Progenitor cell of endocrine pancreas (in vitro differentiated cells): Measurements from ENCODE around the gene RSPO4. TPM values are rescaled to one million over a fixed set of nuclear protein-coding genes. Genes with fewer than 3 reads are reported as not detected.
"Not testable (repeated sequence)": the region's sequence is repeated elsewhere in the genome, so short reads cannot be mapped to it uniquely, and the experiment has no call there.

Source experiments
- DNase-seq: peaks from one replicate; pipeline ENCODE4 v3.0.0; 2021; ENCODE audit warnings: low spot score; ENCODE audit not compliant: unreplicated experiment
- H3K27ac Mint-ChIP-seq: 2 replicates; pipeline ENCODE4 v1.8.0; 2021; ENCODE audit warnings: mild to moderate bottlenecking, moderate library complexity, mixed read lengths
- H3K27me3 Mint-ChIP-seq: 2 replicates; pipeline ENCODE4 v1.8.0; 2021; ENCODE audit warnings: mixed read lengths
- H3K36me3 Mint-ChIP-seq: 2 replicates; pipeline ENCODE4 v1.8.0; 2022; ENCODE audit warnings: mixed read lengths; ENCODE audit not compliant: insufficient read depth
- H3K4me1 Mint-ChIP-seq: 2 replicates; pipeline ENCODE4 v1.8.0; 2021; ENCODE audit warnings: low read depth, mixed read lengths
- H3K4me3 Mint-ChIP-seq: 2 replicates; pipeline ENCODE4 v1.8.0; 2021; ENCODE audit warnings: low read depth, mild to moderate bottlenecking, moderate library complexity, mixed read lengths
- H3K9me3 Mint-ChIP-seq: 2 replicates; pipeline ENCODE4 v1.8.0; 2021; ENCODE audit warnings: low read depth, mixed read lengths
- total RNA-seq: library from RNA; stranded (reverse); gene quantifications from 2 replicates; pipeline ENCODE4 v1.2.1, GENCODE V29; 2021
- TF ChIP-seq, protein P1 (sequence below): fragments of 200-600 bp; sonication (generic); IDR thresholded peaks from one replicate; pipeline ENCODE4 v1.5.0; 2021; ENCODE audit warnings: antibody characterized with exemption, mild to moderate bottlenecking; ENCODE audit not compliant: unreplicated experiment

Gene RSPO4
- total RNA-seq, 1 donor from 2014 or later: 1.4 TPM

- no peak for DNase-seq
- Mint-ChIP-seq H3K4me3 (no peak overlapping the region), H3K4me1 (no peaks in the 10 kb centered on the region), H3K36me3 (no peaks in the 10 kb centered on the region), H3K9me3 (no peaks in the 10 kb centered on the region), H3K27ac (no peak overlapping the region), H3K27me3 (no peaks in the 10 kb centered on the region)
- TF ChIP-seq, protein P1, sequence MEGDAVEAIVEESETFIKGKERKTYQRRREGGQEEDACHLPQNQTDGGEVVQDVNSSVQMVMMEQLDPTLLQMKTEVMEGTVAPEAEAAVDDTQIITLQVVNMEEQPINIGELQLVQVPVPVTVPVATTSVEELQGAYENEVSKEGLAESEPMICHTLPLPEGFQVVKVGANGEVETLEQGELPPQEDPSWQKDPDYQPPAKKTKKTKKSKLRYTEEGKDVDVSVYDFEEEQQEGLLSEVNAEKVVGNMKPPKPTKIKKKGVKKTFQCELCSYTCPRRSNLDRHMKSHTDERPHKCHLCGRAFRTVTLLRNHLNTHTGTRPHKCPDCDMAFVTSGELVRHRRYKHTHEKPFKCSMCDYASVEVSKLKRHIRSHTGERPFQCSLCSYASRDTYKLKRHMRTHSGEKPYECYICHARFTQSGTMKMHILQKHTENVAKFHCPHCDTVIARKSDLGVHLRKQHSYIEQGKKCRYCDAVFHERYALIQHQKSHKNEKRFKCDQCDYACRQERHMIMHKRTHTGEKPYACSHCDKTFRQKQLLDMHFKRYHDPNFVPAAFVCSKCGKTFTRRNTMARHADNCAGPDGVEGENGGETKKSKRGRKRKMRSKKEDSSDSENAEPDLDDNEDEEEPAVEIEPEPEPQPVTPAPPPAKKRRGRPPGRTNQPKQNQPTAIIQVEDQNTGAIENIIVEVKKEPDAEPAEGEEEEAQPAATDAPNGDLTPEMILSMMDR: no peak
Observed at GRCh38 chr20:1037039-1037438, 34.9 kb upstream of the RSPO4 start.

GRCh38 chr20:1035466-1035865, 33.4 kb upstream of the RSPO4 start:
- TF ChIP-seq, protein P1: no peak
- no peak for DNase-seq
- H3K4me3 Mint-ChIP-seq: no peak overlapping the region
- H3K27me3 Mint-ChIP-seq: no peaks in the 10 kb centered on the region
- no peak overlapping the region for H3K27ac Mint-ChIP-seq
- H3K9me3 Mint-ChIP-seq: no peaks in the 10 kb centered on the region
- no peaks in the 10 kb centered on the region for H3K4me1 Mint-ChIP-seq
- no peaks in the 10 kb centered on the region for H3K36me3 Mint-ChIP-seq

- Mint-ChIP-seq H3K9me3 (no peaks in the 10 kb centered on the region), H3K27me3 (no peaks in the 10 kb centered on the region), H3K36me3 (no peaks in the 10 kb centered on the region), H3K4me1 (no peaks in the 10 kb centered on the region), H3K27ac (no peak overlapping the region), H3K4me3 (no peak overlapping the region)
- no peak for DNase-seq
- TF ChIP-seq, protein P1: no peak
Observed at GRCh38 chr20:1034415-1034789, 32.3 kb upstream of the RSPO4 start.

GRCh38 chr20:1033751-1034414, 31.8 kb upstream of the RSPO4 start:
- Mint-ChIP-seq H3K27ac (no peak overlapping the region), H3K36me3 (no peaks in the 10 kb centered on the region), H3K4me3 (no peak overlapping the region), H3K9me3 (no peaks in the 10 kb centered on the region), H3K27me3 (no peaks in the 10 kb centered on the region), H3K4me1 (no peaks in the 10 kb centered on the region)
- no peak for DNase-seq
- TF ChIP-seq, protein P1: no peak

- Mint-ChIP-seq H3K9me3 (no peaks in the 10 kb centered on the region), H3K27me3 (no peaks in the 10 kb centered on the region), H3K36me3 (no peaks in the 10 kb centered on the region), H3K4me3 (no peak overlapping the region), H3K4me1 (no peaks in the 10 kb centered on the region), H3K27ac (no peak overlapping the region)
- TF ChIP-seq, protein P1: no peak
- DNase-seq: no peak
Observed at GRCh38 chr20:1029980-1030379, 27.9 kb upstream of the RSPO4 start.

- not testable (repeated sequence) for H3K4me3 Mint-ChIP-seq, H3K27me3 Mint-ChIP-seq, H3K4me1 Mint-ChIP-seq, H3K36me3 Mint-ChIP-seq, H3K27ac Mint-ChIP-seq, H3K9me3 Mint-ChIP-seq, DNase-seq
Observed at GRCh38 chr20:1026214-1026613, 24.1 kb upstream of the RSPO4 start.
